ENCODE data around the gene LMOD1.
"Not testable (repeated sequence)": the region's sequence is repeated elsewhere in the genome, so short reads cannot be mapped to it uniquely, and the experiment has no call there.

LMOD1 gene

GRCh38 chr1:201914456-201915235, 31.7 kb downstream of the LMOD1 start:
- DNase-seq (ENCODE audit: low spot score), result no peak

GRCh38 chr1:201912832-201913231, 33.5 kb downstream of the LMOD1 start:
- no peak for DNase-seq (ENCODE audit: low spot score)

- no peak for DNase-seq (ENCODE audit: low spot score)
Observed at GRCh38 chr1:201911826-201912571, 34.3 kb downstream of the LMOD1 start.

GRCh38 chr1:201907621-201908020, 38.7 kb downstream of the LMOD1 start:
- no peak for DNase-seq (ENCODE audit: low spot score)

GRCh38 chr1:201906336-201906735, 40.0 kb downstream of the LMOD1 start:
- DNase-seq (ENCODE audit: low spot score), result no peak

GRCh38 chr1:201905234-201905890, 41.0 kb downstream of the LMOD1 start:
- no peak for DNase-seq (ENCODE audit: low spot score)

GRCh38 chr1:201904579-201904978, 41.8 kb downstream of the LMOD1 start:
- DNase-seq (ENCODE audit: low spot score), result no peak

- DNase-seq (ENCODE audit: low spot score), result no peak
Observed at GRCh38 chr1:201903135-201903534, 43.2 kb downstream of the LMOD1 start.

GRCh38 chr1:201902198-201902597, 44.1 kb downstream of the LMOD1 start:
- no peak for DNase-seq (ENCODE audit: low spot score)

GRCh38 chr1:201901036-201901435, 45.3 kb downstream of the LMOD1 start:
- DNase-seq (ENCODE audit: low spot score), result not testable (repeated sequence)

- no peak for DNase-seq (ENCODE audit: low spot score)
Observed at GRCh38 chr1:201900476-201900875, 45.9 kb downstream of the LMOD1 start.

GRCh38 chr1:201899683-201900429, 46.5 kb downstream of the LMOD1 start:
- no peak for DNase-seq (ENCODE audit: low spot score)

- no peak for DNase-seq (ENCODE audit: low spot score)
Observed at GRCh38 chr1:201898992-201899391, 47.4 kb downstream of the LMOD1 start.

- DNase-seq (ENCODE audit: low spot score), result no peak
Observed at GRCh38 chr1:201898240-201898894, 48.0 kb downstream of the LMOD1 start.

GRCh38 chr1:201896951-201897391, 49.4 kb downstream of the LMOD1 start:
- no peak for DNase-seq (ENCODE audit: low spot score)

GRCh38 chr1:201895913-201896807, 50.2 kb downstream of the LMOD1 start:
- DNase-seq (ENCODE audit: low spot score), result peak; percentile 89

- no peak for DNase-seq (ENCODE audit: low spot score)
Observed at GRCh38 chr1:201895120-201895665, 51.2 kb downstream of the LMOD1 start.

GRCh38 chr1:201894343-201895119, 51.8 kb downstream of the LMOD1 start:
- no peak for DNase-seq (ENCODE audit: low spot score)

- DNase-seq (ENCODE audit: low spot score), result no peak
Observed at GRCh38 chr1:201893431-201893830, 52.9 kb downstream of the LMOD1 start.

Measured in Ammon's horn (tissue), 1 donor.